Measurements from ENCODE around the gene ZNF652.

DNA sequence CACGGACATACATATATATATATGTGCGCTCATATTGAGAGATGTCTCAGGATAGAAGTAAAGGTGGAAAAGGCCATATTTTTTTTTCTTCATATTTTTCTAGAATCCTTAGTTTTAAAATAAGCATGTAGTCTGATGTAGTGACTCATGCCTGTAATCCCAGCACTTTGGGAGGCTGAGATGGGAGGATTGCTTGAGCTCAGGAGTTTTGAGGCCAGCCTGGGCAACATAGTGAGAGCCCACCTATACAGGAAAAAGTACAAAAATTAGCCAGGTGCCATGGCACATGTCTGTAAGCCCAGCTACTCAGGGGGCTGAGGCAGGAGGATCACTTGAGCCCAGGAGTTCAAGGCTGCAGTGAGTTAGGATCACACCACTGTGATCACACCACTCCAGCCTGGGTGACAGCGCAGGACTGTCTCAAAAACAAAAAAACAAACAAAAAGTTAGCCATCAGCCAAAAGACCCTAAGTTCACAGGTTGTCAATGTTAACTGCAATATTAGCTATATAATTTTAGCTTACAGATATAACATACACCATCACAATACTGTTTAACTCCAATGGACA, 10.4 kb downstream of the ZNF652 start:
- TF ChIP-seq ARNTL (CRISPR knock-in tag; IDR thresholded peaks at IDR 0.05; ENCODE audit: borderline replicate concordance, low read depth) = no peak
- TF ChIP-seq, protein P1, sequence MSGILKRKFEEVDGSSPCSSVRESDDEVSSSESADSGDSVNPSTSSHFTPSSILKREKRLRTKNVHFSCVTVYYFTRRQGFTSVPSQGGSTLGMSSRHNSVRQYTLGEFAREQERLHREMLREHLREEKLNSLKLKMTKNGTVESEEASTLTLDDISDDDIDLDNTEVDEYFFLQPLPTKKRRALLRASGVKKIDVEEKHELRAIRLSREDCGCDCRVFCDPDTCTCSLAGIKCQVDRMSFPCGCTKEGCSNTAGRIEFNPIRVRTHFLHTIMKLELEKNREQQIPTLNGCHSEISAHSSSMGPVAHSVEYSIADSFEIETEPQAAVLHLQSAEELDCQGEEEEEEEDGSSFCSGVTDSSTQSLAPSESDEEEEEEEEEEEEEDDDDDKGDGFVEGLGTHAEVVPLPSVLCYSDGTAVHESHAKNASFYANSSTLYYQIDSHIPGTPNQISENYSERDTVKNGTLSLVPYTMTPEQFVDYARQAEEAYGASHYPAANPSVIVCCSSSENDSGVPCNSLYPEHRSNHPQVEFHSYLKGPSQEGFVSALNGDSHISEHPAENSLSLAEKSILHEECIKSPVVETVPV (CRISPR knock-in tag; IDR thresholded peaks at IDR 0.05) = no peak
- TF ChIP-seq SNAI2 (CRISPR knock-in tag; IDR thresholded peaks at IDR 0.05) = no peak
- TF ChIP-seq ESRRG (CRISPR knock-in tag; IDR thresholded peaks at IDR 0.05) = no peak
- no peak for TF ChIP-seq GLIS3 (CRISPR knock-in tag; IDR thresholded peaks at IDR 0.05)
